Measurements from ENCODE around the gene C1orf159. TPM values are rescaled to one million over a fixed set of nuclear protein-coding genes. Genes with fewer than 3 reads are reported as not detected.

C1orf159 gene
- total RNA-seq, 2 donors from 2014 or later, result 4.4 to 4.6 TPM

GRCh38 chr1:1050577-1051052 lies 65.3 kb downstream of the C1orf159 start:
- DNase-seq (ENCODE audit: low spot score), result no peak
- H3K27ac ChIP-seq, result no peak overlapping the region
- no peaks in the 10 kb centered on the region for H3K9me3 ChIP-seq
- H3K36me3 ChIP-seq, result peaks cover 14% of the 10 kb centered on the region
- H3K4me3 ChIP-seq, result peak overlapping the region in 1 of 2 donors; percentile 22
- H3K27me3 ChIP-seq, result no peaks in the 10 kb centered on the region
- no peaks in the 10 kb centered on the region for H3K4me1 ChIP-seq
- TF ChIP-seq, protein P1, sequence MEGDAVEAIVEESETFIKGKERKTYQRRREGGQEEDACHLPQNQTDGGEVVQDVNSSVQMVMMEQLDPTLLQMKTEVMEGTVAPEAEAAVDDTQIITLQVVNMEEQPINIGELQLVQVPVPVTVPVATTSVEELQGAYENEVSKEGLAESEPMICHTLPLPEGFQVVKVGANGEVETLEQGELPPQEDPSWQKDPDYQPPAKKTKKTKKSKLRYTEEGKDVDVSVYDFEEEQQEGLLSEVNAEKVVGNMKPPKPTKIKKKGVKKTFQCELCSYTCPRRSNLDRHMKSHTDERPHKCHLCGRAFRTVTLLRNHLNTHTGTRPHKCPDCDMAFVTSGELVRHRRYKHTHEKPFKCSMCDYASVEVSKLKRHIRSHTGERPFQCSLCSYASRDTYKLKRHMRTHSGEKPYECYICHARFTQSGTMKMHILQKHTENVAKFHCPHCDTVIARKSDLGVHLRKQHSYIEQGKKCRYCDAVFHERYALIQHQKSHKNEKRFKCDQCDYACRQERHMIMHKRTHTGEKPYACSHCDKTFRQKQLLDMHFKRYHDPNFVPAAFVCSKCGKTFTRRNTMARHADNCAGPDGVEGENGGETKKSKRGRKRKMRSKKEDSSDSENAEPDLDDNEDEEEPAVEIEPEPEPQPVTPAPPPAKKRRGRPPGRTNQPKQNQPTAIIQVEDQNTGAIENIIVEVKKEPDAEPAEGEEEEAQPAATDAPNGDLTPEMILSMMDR (IDR thresholded peaks at IDR 0.05), result no peak

- H3K27me3 ChIP-seq, result no peaks in the 10 kb centered on the region
- no peak overlapping the region for H3K4me3 ChIP-seq
- H3K9me3 ChIP-seq, result no peaks in the 10 kb centered on the region
- H3K36me3 ChIP-seq, result peaks cover 14% of the 10 kb centered on the region
- TF ChIP-seq, protein P1 (IDR thresholded peaks at IDR 0.05), result no peak
- no peaks in the 10 kb centered on the region for H3K4me1 ChIP-seq
- no peak overlapping the region for H3K27ac ChIP-seq
- no peak for DNase-seq (ENCODE audit: low spot score)
Measured at GRCh38 chr1:1049318-1050165, 66.3 kb downstream of the C1orf159 start.

DNA sequence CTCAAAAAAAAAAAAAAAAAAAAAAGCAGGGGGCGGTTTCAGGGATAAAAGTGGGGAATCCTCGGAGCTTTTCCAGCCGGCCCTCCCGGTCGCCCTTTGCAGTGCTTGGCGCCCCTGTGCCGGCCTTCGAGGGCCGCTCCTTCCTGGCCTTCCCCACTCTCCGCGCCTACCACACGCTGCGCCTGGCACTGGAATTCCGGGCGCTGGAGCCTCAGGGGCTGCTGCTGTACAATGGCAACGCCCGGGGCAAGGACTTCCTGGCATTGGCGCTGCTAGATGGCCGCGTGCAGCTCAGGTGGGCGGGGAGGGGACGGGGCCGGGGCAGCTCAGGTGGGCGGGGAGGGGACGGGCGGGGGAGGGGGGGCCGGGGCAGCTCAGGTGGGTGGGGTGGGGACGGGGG lies 67.1 kb downstream of the C1orf159 start:
- no peak overlapping the region for H3K4me3 ChIP-seq
- TF ChIP-seq, protein P1 (IDR thresholded peaks at IDR 0.05), result no peak
- no peak overlapping the region for H3K27ac ChIP-seq
- no peak for DNase-seq (ENCODE audit: low spot score)
- no peaks in the 10 kb centered on the region for H3K4me1 ChIP-seq
- peaks cover 14% of the 10 kb centered on the region for H3K36me3 ChIP-seq
- no peaks in the 10 kb centered on the region for H3K27me3 ChIP-seq
- H3K9me3 ChIP-seq, result no peaks in the 10 kb centered on the region

- Histone ChIP-seq H3K4me1 (no peaks in the 10 kb centered on the region), H3K36me3 (peaks cover 14% of the 10 kb centered on the region), H3K4me3 (no peak overlapping the region), H3K27me3 (no peaks in the 10 kb centered on the region), H3K27ac (no peak overlapping the region), H3K9me3 (no peaks in the 10 kb centered on the region)
- no peak for DNase-seq (ENCODE audit: low spot score)
- TF ChIP-seq, protein P1 (IDR thresholded peaks at IDR 0.05), result no peak
Measured at GRCh38 chr1:1047963-1048362, 67.9 kb downstream of the C1orf159 start.

- Histone ChIP-seq H3K36me3 (peaks cover 14% of the 10 kb centered on the region), H3K27me3 (no peaks in the 10 kb centered on the region)
Measured at GRCh38 chr1:1047407-1047806, 68.5 kb downstream of the C1orf159 start.

More at GRCh38 chr1:1047407-1047806, 68.5 kb downstream of the C1orf159 start:
- H3K4me1 ChIP-seq, result no peaks in the 10 kb centered on the region
- H3K27ac ChIP-seq, result no peak overlapping the region
- H3K4me3 ChIP-seq, result no peak overlapping the region
- TF ChIP-seq, protein P1 (IDR thresholded peaks at IDR 0.05), result no peak
- H3K9me3 ChIP-seq, result no peaks in the 10 kb centered on the region
- DNase-seq (ENCODE audit: low spot score), result no peak

All from right atrium auricular region (tissue), 2 donors.